Stomach (tissue), 9 donors: ENCODE results near the gene LRRC51. TPM values are rescaled to one million over a fixed set of nuclear protein-coding genes. Genes with fewer than 3 reads are reported as not detected.
A peak's percentile ranks its signal among the peaks of the same experiment; 100 is the strongest.

Experiments
- DNase-seq, 2 donors: peaks; one replicate each; pipeline versions ENCODE4 v3.0.0 to v3.0.0-alpha.2; 2013 to 2019
- H3K27ac ChIP-seq, 5 donors: fragments of 200-600 bp in 4 of 5; sonication (generic) in 4 of 5; one replicate each; pipeline ENCODE4 v1.5.1; 2013 to 2019; ENCODE audit warnings: mild to moderate bottlenecking in 1 of 5, moderate library complexity in 1 of 5
- H3K27me3 ChIP-seq, 3 donors: fragments of 200-600 bp; sonication (generic); one replicate each; pipeline ENCODE4 v1.5.1; 2017 to 2019; ENCODE audit warnings: mixed run types in 1 of 3
- H3K36me3 ChIP-seq, 4 donors: fragments of 200-600 bp; sonication (generic); 1 replicate in 3 of 4; 2 replicates in 1 of 4; pipeline ENCODE4 v1.5.1; 2016 to 2019
- H3K4me1 ChIP-seq, 4 donors: fragments of 200-600 bp; sonication (generic); one replicate each; pipeline ENCODE4 v1.5.1; 2016 to 2019
- H3K4me3 ChIP-seq, 4 donors: fragments of 200-600 bp; sonication (generic) in 3 of 4; one replicate each; pipeline ENCODE4 v1.5.1; 2016 to 2019; ENCODE audit warnings: mild to moderate bottlenecking in 1 of 4
- H3K9me3 ChIP-seq, 4 donors: fragments of 200-600 bp; sonication (generic); one replicate each; pipeline ENCODE4 v1.5.1; 2016 to 2019
- CTCF ChIP-seq, 7 experiments: fragments of 450-650 bp in 4 of 7; fragments of 200-600 bp in 3 of 7; sonication (generic) in 3 of 7; IDR thresholded peaks; one replicate each; pipeline ENCODE4 v1.5.1; 2016 to 2019; ENCODE audit warnings: antibody characterized with exemption in 7 of 7, control low read depth in 2 of 7, mild to moderate bottlenecking in 1 of 7
- EP300 ChIP-seq: sonication (generic); formaldehyde crosslinking; IDR thresholded peaks from one replicate; pipeline ENCODE4 v1.6.1; 2017; ENCODE audit warnings: antibody characterized with exemption
- POLR2A ChIP-seq, 4 donors: fragments of 450-650 bp; IDR thresholded peaks; one replicate each; pipeline ENCODE4 v1.6.1; 2016; ENCODE audit warnings: antibody characterized with exemption in 4 of 4, control low read depth in 2 of 4, mild to moderate bottlenecking in 1 of 4, moderate library complexity in 1 of 4
- POLR2AphosphoS5 ChIP-seq, 3 donors: sonication (generic); formaldehyde crosslinking; IDR thresholded peaks; one replicate each; pipeline ENCODE4 v1.6.1; 2016; ENCODE audit warnings: antibody characterized with exemption in 3 of 3
- WGBS, 5 donors: extraction: QIAGEN DNeasy Blood & Tissue Kit in 3 of 5; methylation state at CpG; one replicate each; pipeline versions ENCODE4 v1.1.5 to v1.1.7; 2013 to 2018; 5-methylcytosine and 5-hydroxymethylcytosine counted together
- intact Hi-C: fragments of 100-400 bp; cut with DNase I; formaldehyde crosslinking; loops from one replicate; pipeline ENCODE4 v1.15.1; 2023; ENCODE audit warnings: low total_unique reads
- polyA plus RNA-seq, 3 donors: library from polyadenylated mRNA; stranded (reverse); fragments of 200-250 nt; gene quantifications; one replicate each; pipeline ENCODE4 v1.2.3, GENCODE V29; 2013
- total RNA-seq, 5 donors: library from RNA; depleted of rRNA; stranded (reverse); fragments of >200 nt; gene quantifications; one replicate each; pipeline versions ENCODE4 v1.1.0 to v1.2.3, GENCODE V29; 2014 to 2016
- donor health status: healthy with polysubstance abuse.
- donor health status: Bipolar disorder and iron deficiency.
- donor health status: healthy.

LRRC51 gene
- total and polyA plus RNA-seq, 8 donors, result 2.0 to 7.9 (median 5.8) TPM; not detected in 3

GRCh38 chr11:72091292-72091691 is 10.6 kb downstream of the LRRC51 start:
- peaks cover 0 to 29% (median 15%) of the 10 kb centered on the region in 4 donors for H3K4me1 ChIP-seq
- H3K27me3 ChIP-seq, result no peaks in the 10 kb centered on the region
- H3K27ac ChIP-seq, result peak overlapping the region in 4 of 5 donors; percentile 23 to 66 (median 44)
- DNase-seq, result peak; percentile 71 to 88
- H3K9me3 ChIP-seq, result no peaks in the 10 kb centered on the region
- TF ChIP-seq POLR2AphosphoS5 (IDR thresholded peaks at IDR 0.05) (peak in 1 of 3 donors; percentile 73), EP300 (no peak), CTCF (IDR thresholded peaks at IDR 0.05) (peak in 6 of 7 experiments; percentile 29 to 96 (median 86))
- peaks cover 17 to 57% (median 49%) of the 10 kb centered on the region in 4 donors for H3K36me3 ChIP-seq
- intact Hi-C loops, result loop anchor here (5.0 kb wide), 1 partner anchor 64 kb away; no protein-coding TSS in a partner anchor
- 23 to 41% (median 32%) methylated on average over 4 of the region's 4 CpGs for WGBS, 5 donors
- no peak overlapping the region for H3K4me3 ChIP-seq

GRCh38 chr11:72098741-72099140 is 18.1 kb downstream of the LRRC51 start:
- Histone ChIP-seq H3K36me3 (peaks cover 43 to 74% (median 67%) of the 10 kb centered on the region in 4 donors), H3K9me3 (no peaks in the 10 kb centered on the region), H3K27me3 (no peaks in the 10 kb centered on the region), H3K4me3 (no peak overlapping the region), H3K27ac (no peak overlapping the region), H3K4me1 (peaks cover 20 to 47% (median 40%) of the 10 kb centered on the region in 4 donors)
- intact Hi-C loops, result no loop called here
- no peak for DNase-seq
- TF ChIP-seq POLR2A (IDR thresholded peaks at IDR 0.05) (no peak), CTCF (IDR thresholded peaks at IDR 0.05) (no peak), POLR2AphosphoS5 (IDR thresholded peaks at IDR 0.05) (no peak), EP300 (no peak)
- WGBS, 5 donors, result 87 to 96% (median 95%) methylated on average over 3 of the region's 3 CpGs

- TF ChIP-seq CTCF (IDR thresholded peaks at IDR 0.05) (no peak), POLR2AphosphoS5 (IDR thresholded peaks at IDR 0.05) (no peak), EP300 (no peak), POLR2A (IDR thresholded peaks at IDR 0.05) (no peak)
- 73 to 86% (median 83%) methylated on average over 3 of the region's 3 CpGs for WGBS, 5 donors
- intact Hi-C loops, result no loop called here
- Histone ChIP-seq H3K27me3 (no peaks in the 10 kb centered on the region), H3K36me3 (peaks cover 36 to 61% (median 54%) of the 10 kb centered on the region in 4 donors), H3K9me3 (no peaks in the 10 kb centered on the region), H3K4me1 (peaks cover 22 to 51% (median 45%) of the 10 kb centered on the region in 4 donors), H3K4me3 (no peak overlapping the region), H3K27ac (peak overlapping the region in 1 of 5 donors; percentile 51)
- DNase-seq, result no peak
Observed at GRCh38 chr11:72100009-72100408, 19.4 kb downstream of the LRRC51 start.

GRCh38 chr11:72100462-72100861 is 19.8 kb downstream of the LRRC51 start:
- WGBS, 5 donors, result 69 to 92% (median 83%) methylated on average over 1 of the region's 1 CpG
- no peaks in the 10 kb centered on the region for H3K9me3 ChIP-seq
- H3K4me3 ChIP-seq, result no peak overlapping the region
- H3K27ac ChIP-seq, result peak overlapping the region in 1 of 5 donors; percentile 51
- TF ChIP-seq CTCF (IDR thresholded peaks at IDR 0.05), result no peak
- no peak for TF ChIP-seq POLR2A (IDR thresholded peaks at IDR 0.05)
- no peak for TF ChIP-seq EP300
- TF ChIP-seq POLR2AphosphoS5 (IDR thresholded peaks at IDR 0.05), result no peak
- DNase-seq, result no peak
- intact Hi-C loops, result no loop called here
- H3K27me3 ChIP-seq, result no peaks in the 10 kb centered on the region
- peaks cover 22 to 51% (median 45%) of the 10 kb centered on the region in 4 donors for H3K4me1 ChIP-seq
- H3K36me3 ChIP-seq, result peaks cover 32 to 57% (median 50%) of the 10 kb centered on the region in 4 donors
